Nephron (organoid): ENCODE measurements around the gene CDH13.

Source experiments
- H3K27ac Mint-ChIP-seq, 3 experiments: 2 replicates each; pipeline ENCODE4 v1.8.0; 2020; ENCODE audit warnings: mixed read lengths in 3 of 3, mild to moderate bottlenecking in 2 of 3, moderate library complexity in 1 of 3
- H3K27me3 Mint-ChIP-seq: 2 replicates; pipeline ENCODE4 v1.8.0; 2021; ENCODE audit warnings: low read depth, mild to moderate bottlenecking, moderate library complexity, mixed read lengths
- H3K36me3 Mint-ChIP-seq: 2 replicates; pipeline ENCODE4 v1.8.0; 2020; ENCODE audit warnings: low read depth, mixed read lengths
- H3K4me1 Mint-ChIP-seq: 2 replicates; pipeline ENCODE4 v1.8.0; 2020; ENCODE audit warnings: mixed read lengths
- H3K4me3 Mint-ChIP-seq, 3 experiments: 2 replicates each; pipeline ENCODE4 v1.8.0; 2020; ENCODE audit warnings: mild to moderate bottlenecking in 3 of 3, mixed read lengths in 3 of 3, moderate library complexity in 2 of 3
- H3K9me3 Mint-ChIP-seq: 2 replicates; pipeline ENCODE4 v1.8.0; 2020; ENCODE audit warnings: mixed read lengths
- TF ChIP-seq, protein P1 (sequence below), 3 experiments: fragments of 200-600 bp; sonication (generic); IDR thresholded peaks; one replicate each; pipeline ENCODE4 v1.5.0; 2021; ENCODE audit warnings: antibody characterized with exemption in 3 of 3; ENCODE audit not compliant: unreplicated experiment in 3 of 3

CDH13 gene

DNA sequence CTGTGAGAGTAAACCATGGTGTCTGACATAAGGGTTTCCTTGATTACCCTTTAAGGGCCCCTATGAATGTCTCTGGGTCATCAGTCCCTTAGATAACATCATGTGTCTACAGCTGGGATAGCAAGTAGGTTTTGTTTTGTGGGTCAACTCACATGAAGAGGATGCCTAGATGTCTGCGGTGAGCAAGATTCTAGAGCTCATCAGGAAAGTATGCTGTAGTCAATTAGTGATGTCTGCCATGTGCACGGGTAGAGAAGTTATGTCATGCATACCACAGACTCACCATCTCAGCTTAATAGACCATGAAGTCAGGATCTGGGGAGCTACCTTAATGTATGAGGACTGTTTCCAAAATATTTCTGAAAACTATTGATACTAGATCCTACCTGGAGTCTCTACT, 57.5 kb downstream of the CDH13 start:
- Mint-ChIP-seq H3K9me3 (peaks cover 2% of the 10 kb centered on the region), H3K4me1 (no peaks in the 10 kb centered on the region), H3K4me3 (no peak overlapping the region), H3K27me3 (peaks cover 5% of the 10 kb centered on the region), H3K36me3 (no peaks in the 10 kb centered on the region), H3K27ac (no peak overlapping the region)
- TF ChIP-seq, protein P1, sequence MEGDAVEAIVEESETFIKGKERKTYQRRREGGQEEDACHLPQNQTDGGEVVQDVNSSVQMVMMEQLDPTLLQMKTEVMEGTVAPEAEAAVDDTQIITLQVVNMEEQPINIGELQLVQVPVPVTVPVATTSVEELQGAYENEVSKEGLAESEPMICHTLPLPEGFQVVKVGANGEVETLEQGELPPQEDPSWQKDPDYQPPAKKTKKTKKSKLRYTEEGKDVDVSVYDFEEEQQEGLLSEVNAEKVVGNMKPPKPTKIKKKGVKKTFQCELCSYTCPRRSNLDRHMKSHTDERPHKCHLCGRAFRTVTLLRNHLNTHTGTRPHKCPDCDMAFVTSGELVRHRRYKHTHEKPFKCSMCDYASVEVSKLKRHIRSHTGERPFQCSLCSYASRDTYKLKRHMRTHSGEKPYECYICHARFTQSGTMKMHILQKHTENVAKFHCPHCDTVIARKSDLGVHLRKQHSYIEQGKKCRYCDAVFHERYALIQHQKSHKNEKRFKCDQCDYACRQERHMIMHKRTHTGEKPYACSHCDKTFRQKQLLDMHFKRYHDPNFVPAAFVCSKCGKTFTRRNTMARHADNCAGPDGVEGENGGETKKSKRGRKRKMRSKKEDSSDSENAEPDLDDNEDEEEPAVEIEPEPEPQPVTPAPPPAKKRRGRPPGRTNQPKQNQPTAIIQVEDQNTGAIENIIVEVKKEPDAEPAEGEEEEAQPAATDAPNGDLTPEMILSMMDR (IDR thresholded peaks at IDR 0.05; ENCODE audit: unreplicated experiment in 3 of 3), result no peak

DNA sequence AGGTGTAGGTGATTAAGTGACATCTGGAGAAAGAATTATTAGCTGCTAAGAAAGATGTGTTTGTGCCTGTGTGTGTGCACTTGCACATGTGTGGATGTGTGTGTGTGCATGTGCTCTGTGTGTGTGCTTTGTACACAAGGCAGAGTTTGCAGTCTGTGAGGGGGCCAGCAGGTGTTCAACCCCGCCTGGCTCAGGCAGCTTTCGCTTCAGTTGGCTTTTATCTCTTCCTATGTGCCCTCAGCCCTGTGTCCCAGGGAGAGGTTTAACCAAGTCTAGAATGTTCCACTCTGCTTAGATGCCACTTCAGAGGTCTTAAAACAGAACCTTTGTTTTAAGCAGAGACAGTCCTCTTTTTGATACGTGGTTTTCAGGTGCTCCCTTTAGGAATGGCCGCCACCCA, 58.8 kb downstream of the CDH13 start:
- Mint-ChIP-seq H3K9me3 (peaks cover 2% of the 10 kb centered on the region), H3K4me3 (no peak overlapping the region), H3K4me1 (no peaks in the 10 kb centered on the region), H3K27ac (no peak overlapping the region), H3K27me3 (peaks cover 5% of the 10 kb centered on the region), H3K36me3 (no peaks in the 10 kb centered on the region)
- TF ChIP-seq, protein P1 (IDR thresholded peaks at IDR 0.05; ENCODE audit: unreplicated experiment in 3 of 3), result no peak

DNA sequence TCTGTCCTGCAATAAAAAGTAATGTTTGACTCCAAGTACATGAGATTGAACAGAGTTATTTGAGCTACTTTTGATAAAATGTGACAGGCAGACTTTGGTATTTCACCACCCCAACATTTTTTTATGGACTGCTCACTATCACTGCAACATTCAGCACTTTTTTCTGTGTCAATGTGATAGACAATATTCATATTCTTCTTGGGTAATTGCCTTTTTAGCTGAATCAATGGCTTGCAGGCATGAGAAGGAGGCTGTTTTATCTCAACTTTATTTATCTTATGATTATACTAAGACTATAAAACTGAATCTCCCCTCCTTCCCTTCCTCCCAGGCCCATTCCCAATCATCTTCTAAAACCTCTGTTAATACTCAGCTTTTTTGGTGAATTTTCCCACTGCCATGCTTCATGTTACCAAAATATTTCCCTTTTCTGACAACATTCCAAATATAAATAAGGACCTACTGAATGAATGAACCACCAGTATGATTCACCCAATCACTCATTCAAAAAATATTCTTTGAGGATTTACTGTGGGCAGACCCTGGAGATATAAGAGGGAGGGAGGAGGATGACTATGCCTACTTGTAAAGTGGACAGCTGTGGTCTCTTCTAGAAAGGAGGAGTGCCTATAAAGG, 67.6 kb downstream of the CDH13 start:
- no peaks in the 10 kb centered on the region for H3K36me3 Mint-ChIP-seq
- TF ChIP-seq, protein P1 (IDR thresholded peaks at IDR 0.05; ENCODE audit: unreplicated experiment in 3 of 3), result no peak
- H3K4me1 Mint-ChIP-seq, result peaks cover 5% of the 10 kb centered on the region
- no peak overlapping the region for H3K27ac Mint-ChIP-seq
- peaks cover 4% of the 10 kb centered on the region for H3K27me3 Mint-ChIP-seq
- peaks cover 2% of the 10 kb centered on the region for H3K9me3 Mint-ChIP-seq
- no peak overlapping the region for H3K4me3 Mint-ChIP-seq

DNA sequence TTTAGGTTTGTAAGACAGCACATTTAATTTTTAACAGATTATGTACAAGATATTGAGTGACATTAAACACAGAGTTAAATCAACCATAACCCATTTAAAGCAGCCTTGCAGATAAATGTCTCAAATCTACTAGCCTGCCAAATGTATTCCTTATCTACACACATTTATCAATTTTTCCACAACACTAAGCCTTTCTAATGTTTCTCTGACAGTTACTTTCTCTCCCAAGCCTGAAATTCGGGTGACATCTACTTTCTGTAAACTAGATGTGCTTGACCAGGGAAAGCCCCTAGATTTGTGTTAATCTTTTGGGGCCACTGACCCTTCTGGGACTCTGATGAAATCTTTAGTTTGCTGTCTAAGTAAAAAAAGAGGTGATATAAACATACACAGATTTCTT, 69.0 kb downstream of the CDH13 start:
- H3K36me3 Mint-ChIP-seq, result no peaks in the 10 kb centered on the region
- peaks cover under 1% of the 10 kb centered on the region for H3K27me3 Mint-ChIP-seq
- no peak overlapping the region for H3K4me3 Mint-ChIP-seq
- H3K27ac Mint-ChIP-seq, result no peak overlapping the region
- H3K4me1 Mint-ChIP-seq, result peaks cover 5% of the 10 kb centered on the region
- H3K9me3 Mint-ChIP-seq, result peaks cover 2% of the 10 kb centered on the region
- TF ChIP-seq, protein P1 (IDR thresholded peaks at IDR 0.05; ENCODE audit: unreplicated experiment in 3 of 3), result no peak

DNA sequence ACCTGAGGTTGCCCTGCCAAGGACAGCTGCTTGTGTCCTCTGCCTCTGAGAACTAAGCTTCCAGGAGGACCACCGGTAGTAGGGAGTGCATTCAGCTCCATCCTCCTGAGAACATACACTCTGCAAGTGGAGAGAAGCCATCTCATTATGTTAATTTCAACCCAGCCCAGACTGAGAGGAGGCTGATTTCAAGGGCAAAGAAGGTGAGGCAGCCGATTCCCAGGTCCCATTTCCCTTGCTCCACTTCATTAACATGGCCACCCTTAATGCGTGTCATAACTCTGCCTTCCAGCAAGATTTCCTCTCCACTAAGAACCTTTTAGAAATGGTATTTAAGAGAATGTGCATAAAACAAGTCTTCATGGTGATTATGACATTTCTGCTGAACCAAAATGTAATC, 72.5 kb downstream of the CDH13 start:
- H3K36me3 Mint-ChIP-seq, result no peaks in the 10 kb centered on the region
- H3K4me1 Mint-ChIP-seq, result peaks cover 17% of the 10 kb centered on the region
- H3K4me3 Mint-ChIP-seq, result no peak overlapping the region
- TF ChIP-seq, protein P1 (IDR thresholded peaks at IDR 0.05; ENCODE audit: unreplicated experiment in 3 of 3), result no peak
- H3K27ac Mint-ChIP-seq, result peak overlapping the region in 1 of 3 experiments; percentile 19
- H3K27me3 Mint-ChIP-seq, result peaks cover 5% of the 10 kb centered on the region
- H3K9me3 Mint-ChIP-seq, result peaks cover 2% of the 10 kb centered on the region
